Glutamatergic neuron (in vitro differentiated cells): Measurements from ENCODE around the gene ZCCHC7. TPM values are rescaled to one million over a fixed set of nuclear protein-coding genes. Genes with fewer than 3 reads are reported as not detected.
A peak's percentile ranks its signal among the peaks of the same experiment; 100 is the strongest.

Experiments
- DNase-seq: peaks from one replicate; pipeline ENCODE4 v3.0.0; 2022
- H3K27ac Mint-ChIP-seq: one replicate; pipeline ENCODE4 v1.8.0; 2020; ENCODE audit warnings: mild to moderate bottlenecking, mixed read lengths, inconsistent platforms; ENCODE audit not compliant: unreplicated experiment
- H3K27me3 Mint-ChIP-seq: one replicate; pipeline ENCODE4 v1.8.0; 2020; ENCODE audit warnings: mild to moderate bottlenecking, moderate library complexity, mixed read lengths, inconsistent platforms; ENCODE audit not compliant: unreplicated experiment
- H3K36me3 Mint-ChIP-seq: one replicate; pipeline ENCODE4 v1.8.0; 2020; ENCODE audit warnings: mild to moderate bottlenecking, mixed read lengths, inconsistent platforms; ENCODE audit not compliant: unreplicated experiment
- H3K4me1 Mint-ChIP-seq: one replicate; pipeline ENCODE4 v1.8.0; 2020; ENCODE audit warnings: mild to moderate bottlenecking, low read depth, mixed read lengths, inconsistent platforms; ENCODE audit not compliant: unreplicated experiment
- H3K4me3 Mint-ChIP-seq: one replicate; pipeline ENCODE4 v1.8.0; 2020; ENCODE audit warnings: mild to moderate bottlenecking, mixed read lengths, inconsistent platforms; ENCODE audit not compliant: unreplicated experiment
- H3K9me3 Mint-ChIP-seq: one replicate; pipeline ENCODE4 v1.8.0; 2020; ENCODE audit warnings: mild to moderate bottlenecking, moderate library complexity, mixed read lengths, inconsistent platforms; ENCODE audit not compliant: unreplicated experiment
- CTCF ChIP-seq: fragments of 200-600 bp; sonication (generic); IDR thresholded peaks from one replicate; pipeline ENCODE4 v1.5.0; 2021; ENCODE audit not compliant: partially characterized antibody, unreplicated experiment
- total RNA-seq: library from RNA; stranded (reverse); fragmentation: NEBNext Ultra II Directional; extraction: Animal tissue kit (Norgen Biotek cat#: 25700); gene quantifications from one replicate; pipeline ENCODE4 v1.2.1, GENCODE V29; 2021; ENCODE audit not compliant: unreplicated experiment

ZCCHC7 gene
- total RNA-seq, 1 donor from 2014 or later = 31.1 TPM

DNA sequence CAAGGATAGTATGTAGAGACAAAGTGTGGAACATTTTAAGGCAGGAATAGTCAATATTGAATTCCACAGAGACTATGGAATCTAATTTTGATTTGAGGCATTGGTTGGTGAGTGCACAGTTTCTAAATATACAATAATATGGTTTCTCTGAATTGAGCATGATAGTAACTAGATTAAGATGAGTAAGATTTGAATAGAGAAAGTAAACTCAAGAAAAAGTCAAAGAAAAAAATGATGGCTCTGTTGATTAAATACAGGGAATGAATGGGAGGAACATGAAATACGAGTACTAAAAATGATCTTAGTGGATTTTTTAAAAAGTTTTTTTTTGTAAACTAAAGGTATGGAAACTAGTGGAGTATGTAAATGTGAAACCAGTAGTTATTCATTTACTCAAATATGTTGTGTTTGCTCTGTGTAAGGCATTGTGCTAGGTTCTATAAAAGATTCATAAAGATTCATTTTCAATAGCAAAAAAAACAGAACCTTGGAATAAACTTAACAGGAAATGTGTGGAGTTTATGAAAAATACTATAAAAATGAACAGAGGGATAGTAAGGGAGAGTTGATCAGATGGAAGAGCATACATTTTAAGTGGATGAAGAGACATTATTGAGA lies 101.2 kb downstream of the ZCCHC7 start:
- H3K27me3 Mint-ChIP-seq = no peaks in the 10 kb centered on the region
- H3K4me3 Mint-ChIP-seq = no peak overlapping the region
- no peaks in the 10 kb centered on the region for H3K9me3 Mint-ChIP-seq
- no peak for TF ChIP-seq CTCF
- no peak overlapping the region for H3K27ac Mint-ChIP-seq
- H3K36me3 Mint-ChIP-seq = no peaks in the 10 kb centered on the region
- DNase-seq = no peak
- H3K4me1 Mint-ChIP-seq = peaks cover 10% of the 10 kb centered on the region

DNA sequence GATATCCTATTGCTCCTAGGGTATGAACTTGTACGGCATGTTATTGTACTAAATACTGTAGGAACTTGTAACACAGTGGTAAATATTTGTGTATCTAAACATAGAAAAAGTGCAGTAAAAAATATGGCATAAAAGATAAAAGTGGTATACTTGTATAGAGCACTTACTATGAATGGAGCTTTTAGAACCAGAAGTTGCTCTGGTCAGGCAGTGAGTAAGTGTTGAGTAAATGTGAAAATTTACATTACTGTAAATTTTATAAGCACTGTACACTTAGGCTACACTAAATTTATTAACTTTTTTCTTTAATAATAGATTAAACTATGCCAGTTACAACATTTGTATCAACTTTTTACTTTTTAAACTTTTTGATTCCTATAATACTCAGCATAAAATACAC lies 109.1 kb downstream of the ZCCHC7 start:
- no peak for TF ChIP-seq CTCF
- Mint-ChIP-seq H3K4me3 (no peak overlapping the region), H3K9me3 (no peaks in the 10 kb centered on the region), H3K4me1 (peaks cover 2% of the 10 kb centered on the region), H3K27me3 (no peaks in the 10 kb centered on the region), H3K36me3 (no peaks in the 10 kb centered on the region), H3K27ac (no peak overlapping the region)
- no peak for DNase-seq

DNA sequence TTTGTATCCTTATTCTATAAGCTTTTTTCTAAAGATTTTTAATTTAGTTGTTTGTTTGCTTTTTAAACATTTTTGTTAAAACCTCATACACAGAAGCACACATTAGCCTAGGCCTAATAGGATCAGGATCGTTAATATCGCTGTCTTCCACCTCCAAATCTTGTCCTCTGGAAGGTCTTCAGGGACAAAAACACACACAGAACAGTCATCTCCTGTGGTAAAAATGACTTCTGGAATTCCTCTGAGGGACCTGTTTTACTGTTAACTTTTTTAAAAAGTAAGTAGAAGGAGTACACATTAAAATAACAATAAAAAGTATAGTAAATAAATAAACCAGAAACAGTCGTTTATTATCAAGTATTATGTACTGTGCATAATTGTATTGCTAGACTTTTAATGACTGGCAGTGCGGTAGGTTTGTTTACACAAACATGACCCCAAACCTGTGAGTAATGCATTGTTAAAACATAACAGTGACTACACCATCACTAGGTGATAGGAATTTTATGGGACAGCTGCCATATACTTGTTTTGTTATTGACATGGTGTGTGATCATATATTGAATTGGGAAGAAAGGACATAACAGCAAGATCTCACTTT lies 109.6 kb downstream of the ZCCHC7 start:
- no peaks in the 10 kb centered on the region for H3K4me1 Mint-ChIP-seq
- no peak for DNase-seq
- no peak overlapping the region for H3K27ac Mint-ChIP-seq
- H3K4me3 Mint-ChIP-seq = no peak overlapping the region
- H3K27me3 Mint-ChIP-seq = no peaks in the 10 kb centered on the region
- TF ChIP-seq CTCF = no peak
- no peaks in the 10 kb centered on the region for H3K9me3 Mint-ChIP-seq
- H3K36me3 Mint-ChIP-seq = no peaks in the 10 kb centered on the region

- no peak for DNase-seq
Measured at GRCh38 chr9:37236822-37237221, 116.4 kb downstream of the ZCCHC7 start.

More at GRCh38 chr9:37236822-37237221, 116.4 kb downstream of the ZCCHC7 start:
- Mint-ChIP-seq H3K9me3 (no peaks in the 10 kb centered on the region), H3K27me3 (no peaks in the 10 kb centered on the region), H3K4me3 (no peak overlapping the region), H3K27ac (peak overlapping the region; percentile 45), H3K4me1 (peaks cover 11% of the 10 kb centered on the region), H3K36me3 (peaks cover 3% of the 10 kb centered on the region)
- no peak for TF ChIP-seq CTCF
